ENCODE measurements around the gene EPC2.
"Not testable (repeated sequence)": the region's sequence is repeated elsewhere in the genome, so short reads cannot be mapped to it uniquely, and the experiment has no call there.

DNA sequence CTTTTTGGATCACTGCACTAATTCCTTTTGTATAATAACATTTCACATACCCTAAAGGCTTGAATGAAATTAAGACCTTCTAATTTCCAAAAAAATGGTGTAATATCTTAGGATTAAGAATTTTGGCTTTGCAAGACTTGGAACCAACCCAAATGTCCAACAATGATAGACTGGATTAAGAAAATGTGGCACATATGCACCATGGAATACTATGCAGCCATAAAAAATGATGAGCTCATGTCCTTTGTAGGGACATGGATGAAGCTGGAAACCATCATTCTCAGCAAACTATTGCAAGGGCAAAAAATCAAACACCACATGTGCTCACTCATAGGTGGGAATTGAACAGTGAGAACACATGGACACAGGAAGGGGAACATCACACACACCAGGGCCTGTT, 43.5 kb downstream of the EPC2 start:
- TF ChIP-seq, protein P1, sequence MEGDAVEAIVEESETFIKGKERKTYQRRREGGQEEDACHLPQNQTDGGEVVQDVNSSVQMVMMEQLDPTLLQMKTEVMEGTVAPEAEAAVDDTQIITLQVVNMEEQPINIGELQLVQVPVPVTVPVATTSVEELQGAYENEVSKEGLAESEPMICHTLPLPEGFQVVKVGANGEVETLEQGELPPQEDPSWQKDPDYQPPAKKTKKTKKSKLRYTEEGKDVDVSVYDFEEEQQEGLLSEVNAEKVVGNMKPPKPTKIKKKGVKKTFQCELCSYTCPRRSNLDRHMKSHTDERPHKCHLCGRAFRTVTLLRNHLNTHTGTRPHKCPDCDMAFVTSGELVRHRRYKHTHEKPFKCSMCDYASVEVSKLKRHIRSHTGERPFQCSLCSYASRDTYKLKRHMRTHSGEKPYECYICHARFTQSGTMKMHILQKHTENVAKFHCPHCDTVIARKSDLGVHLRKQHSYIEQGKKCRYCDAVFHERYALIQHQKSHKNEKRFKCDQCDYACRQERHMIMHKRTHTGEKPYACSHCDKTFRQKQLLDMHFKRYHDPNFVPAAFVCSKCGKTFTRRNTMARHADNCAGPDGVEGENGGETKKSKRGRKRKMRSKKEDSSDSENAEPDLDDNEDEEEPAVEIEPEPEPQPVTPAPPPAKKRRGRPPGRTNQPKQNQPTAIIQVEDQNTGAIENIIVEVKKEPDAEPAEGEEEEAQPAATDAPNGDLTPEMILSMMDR (IDR thresholded peaks at IDR 0.05): not testable (repeated sequence)
- TF ChIP-seq, protein P2, sequence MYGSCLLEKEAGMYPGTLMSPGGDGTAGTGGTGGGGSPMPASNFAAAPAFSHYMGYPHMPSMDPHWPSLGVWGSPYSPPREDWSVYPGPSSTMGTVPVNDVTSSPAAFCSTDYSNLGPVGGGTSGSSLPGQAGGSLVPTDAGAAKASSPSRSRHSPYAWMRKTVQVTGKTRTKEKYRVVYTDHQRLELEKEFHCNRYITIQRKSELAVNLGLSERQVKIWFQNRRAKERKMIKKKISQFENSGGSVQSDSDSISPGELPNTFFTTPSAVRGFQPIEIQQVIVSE (CRISPR knock-in tag; IDR thresholded peaks at IDR 0.05; ENCODE audit: borderline replicate concordance): not testable (repeated sequence)
- TF ChIP-seq, protein P3, sequence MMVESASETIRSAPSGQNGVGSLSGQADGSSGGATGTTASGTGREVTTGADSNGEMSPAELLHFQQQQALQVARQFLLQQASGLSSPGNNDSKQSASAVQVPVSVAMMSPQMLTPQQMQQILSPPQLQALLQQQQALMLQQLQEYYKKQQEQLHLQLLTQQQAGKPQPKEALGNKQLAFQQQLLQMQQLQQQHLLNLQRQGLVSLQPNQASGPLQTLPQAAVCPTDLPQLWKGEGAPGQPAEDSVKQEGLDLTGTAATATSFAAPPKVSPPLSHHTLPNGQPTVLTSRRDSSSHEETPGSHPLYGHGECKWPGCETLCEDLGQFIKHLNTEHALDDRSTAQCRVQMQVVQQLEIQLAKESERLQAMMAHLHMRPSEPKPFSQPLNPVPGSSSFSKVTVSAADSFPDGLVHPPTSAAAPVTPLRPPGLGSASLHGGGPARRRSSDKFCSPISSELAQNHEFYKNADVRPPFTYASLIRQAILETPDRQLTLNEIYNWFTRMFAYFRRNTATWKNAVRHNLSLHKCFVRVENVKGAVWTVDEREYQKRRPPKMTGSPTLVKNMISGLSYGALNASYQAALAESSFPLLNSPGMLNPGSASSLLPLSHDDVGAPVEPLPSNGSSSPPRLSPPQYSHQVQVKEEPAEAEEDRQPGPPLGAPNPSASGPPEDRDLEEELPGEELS (CRISPR knock-in tag; IDR thresholded peaks at IDR 0.05): not testable (repeated sequence)

Data from WTC11 (cell line).